ENCODE results near the gene MINDY4B. TPM values are rescaled to one million over a fixed set of nuclear protein-coding genes. Genes with fewer than 3 reads are reported as not detected.
"Not testable (repeated sequence)": the region's sequence is repeated elsewhere in the genome, so short reads cannot be mapped to it uniquely, and the experiment has no call there.

MINDY4B gene
- total RNA-seq, 3 donors from 2014 or later (not counting 1 experiment from before 2014, with no cell fraction given): not detected

- H3K4me3 ChIP-seq (ENCODE audit: low read length): no peak overlapping the region
- no peak for DNase-seq
- H3K36me3 ChIP-seq (ENCODE audit: control insufficient read depth, insufficient read depth, low read length): no peaks in the 10 kb centered on the region
- H3K9me3 ChIP-seq (ENCODE audit: control insufficient read depth, insufficient read depth, low read length): no peaks in the 10 kb centered on the region
- Mint-ChIP-seq H3K27ac (no peak overlapping the region), H3K4me1 (peaks cover 0 to 13% of the 10 kb centered on the region in 2 donors), H3K4me3 (no peak overlapping the region), H3K9me3 (no peaks in the 10 kb centered on the region), H3K36me3 (no peaks in the 10 kb centered on the region), H3K27me3 (ENCODE audit: low read depth in 2 of 2) (peaks cover 22 to 26% of the 10 kb centered on the region in 2 donors)
- 92% methylated on average over 2 of the region's 2 CpGs for WGBS (ENCODE audit: insufficient coverage)
- H3K4me1 ChIP-seq (ENCODE audit: control insufficient read depth, insufficient read depth, low read length): no peaks in the 10 kb centered on the region
- ATAC-seq: no peak
- intact Hi-C loops (cut with micrococcal nuclease): no loop called here
- no peaks in the 10 kb centered on the region for H3K27me3 ChIP-seq (ENCODE audit: control insufficient read depth, insufficient read depth, low read length)
- TF ChIP-seq CTCF (IDR thresholded peaks at IDR 0.05): no peak
- H3K27ac ChIP-seq (ENCODE audit: low read length): no peak overlapping the region
Observed at GRCh38 chr3:150861851-150862250, 43.4 kb downstream of the MINDY4B start.

GRCh38 chr3:150857936-150858335 is 47.3 kb downstream of the MINDY4B start:
- H3K27ac Mint-ChIP-seq; H3K27me3 ChIP-seq (ENCODE audit: control insufficient read depth, insufficient read depth, low read length); H3K9me3 ChIP-seq (ENCODE audit: control insufficient read depth, insufficient read depth, low read length); H3K9me3 Mint-ChIP-seq; H3K36me3 Mint-ChIP-seq; H3K4me1 Mint-ChIP-seq; H3K36me3 ChIP-seq (ENCODE audit: control insufficient read depth, insufficient read depth, low read length); H3K4me1 ChIP-seq (ENCODE audit: control insufficient read depth, insufficient read depth, low read length); ATAC-seq; H3K4me3 Mint-ChIP-seq; intact Hi-C loops (cut with micrococcal nuclease); H3K4me3 ChIP-seq (ENCODE audit: low read length); H3K27ac ChIP-seq (ENCODE audit: low read length); DNase-seq: not testable (repeated sequence)
- peaks cover 19 to 23% of the 10 kb centered on the region in 2 donors for H3K27me3 Mint-ChIP-seq (ENCODE audit: low read depth in 2 of 2)
- 93% methylated on average over 8 of the region's 8 CpGs for WGBS (ENCODE audit: insufficient coverage)

- no peaks in the 10 kb centered on the region for H3K9me3 Mint-ChIP-seq
- 97% methylated on average over 3 of the region's 3 CpGs for WGBS (ENCODE audit: insufficient coverage)
- H3K36me3 Mint-ChIP-seq: no peaks in the 10 kb centered on the region
- H3K36me3 ChIP-seq (ENCODE audit: control insufficient read depth, insufficient read depth, low read length): no peaks in the 10 kb centered on the region
- H3K27ac Mint-ChIP-seq: no peak overlapping the region
- ATAC-seq (no peak), DNase-seq (no peak)
- H3K27me3 Mint-ChIP-seq (ENCODE audit: low read depth in 2 of 2): peaks cover 11 to 18% of the 10 kb centered on the region in 2 donors
- H3K9me3 ChIP-seq (ENCODE audit: control insufficient read depth, insufficient read depth, low read length): no peaks in the 10 kb centered on the region
- no peak for TF ChIP-seq CTCF (IDR thresholded peaks at IDR 0.05)
- no peak overlapping the region for H3K27ac ChIP-seq (ENCODE audit: low read length)
- H3K4me3 Mint-ChIP-seq: no peak overlapping the region
- H3K4me1 Mint-ChIP-seq: no peaks in the 10 kb centered on the region
- intact Hi-C loops (cut with micrococcal nuclease): no loop called here
- no peak overlapping the region for H3K4me3 ChIP-seq (ENCODE audit: low read length)
- H3K4me1 ChIP-seq (ENCODE audit: control insufficient read depth, insufficient read depth, low read length): no peaks in the 10 kb centered on the region
- H3K27me3 ChIP-seq (ENCODE audit: control insufficient read depth, insufficient read depth, low read length): no peaks in the 10 kb centered on the region
Observed at GRCh38 chr3:150850191-150850590, 55.0 kb downstream of the MINDY4B start.

GRCh38 chr3:150848864-150849263 is 56.4 kb downstream of the MINDY4B start:
- no peak overlapping the region for H3K4me3 Mint-ChIP-seq
- Histone ChIP-seq H3K9me3 (ENCODE audit: control insufficient read depth, insufficient read depth, low read length) (no peaks in the 10 kb centered on the region), H3K36me3 (ENCODE audit: control insufficient read depth, insufficient read depth, low read length) (no peaks in the 10 kb centered on the region), H3K4me3 (ENCODE audit: low read length) (no peak overlapping the region), H3K4me1 (ENCODE audit: control insufficient read depth, insufficient read depth, low read length) (no peaks in the 10 kb centered on the region), H3K27me3 (ENCODE audit: control insufficient read depth, insufficient read depth, low read length) (no peaks in the 10 kb centered on the region), H3K27ac (ENCODE audit: low read length) (no peak overlapping the region)
- no CpG with 5 or more reads among the region's 1 CpG for WGBS (ENCODE audit: insufficient coverage)
- H3K27ac Mint-ChIP-seq: no peak overlapping the region
- intact Hi-C loops (cut with micrococcal nuclease): no loop called here
- ATAC-seq (no peak), DNase-seq (no peak)
- H3K9me3 Mint-ChIP-seq: no peaks in the 10 kb centered on the region
- peaks cover 3 to 5% of the 10 kb centered on the region in 2 donors for H3K27me3 Mint-ChIP-seq (ENCODE audit: low read depth in 2 of 2)
- H3K4me1 Mint-ChIP-seq: no peaks in the 10 kb centered on the region
- no peak for TF ChIP-seq CTCF (IDR thresholded peaks at IDR 0.05)
- no peaks in the 10 kb centered on the region for H3K36me3 Mint-ChIP-seq
